ENCODE data around the gene CCR5. TPM values are rescaled to one million over a fixed set of nuclear protein-coding genes. Genes with fewer than 3 reads are reported as not detected.

Gene CCR5
- total and polyA plus RNA-seq, 9 of the 15 experiments (the other 6 are each of a cell fraction or from before 2014, with no cell fraction given), result not detected

DNA sequence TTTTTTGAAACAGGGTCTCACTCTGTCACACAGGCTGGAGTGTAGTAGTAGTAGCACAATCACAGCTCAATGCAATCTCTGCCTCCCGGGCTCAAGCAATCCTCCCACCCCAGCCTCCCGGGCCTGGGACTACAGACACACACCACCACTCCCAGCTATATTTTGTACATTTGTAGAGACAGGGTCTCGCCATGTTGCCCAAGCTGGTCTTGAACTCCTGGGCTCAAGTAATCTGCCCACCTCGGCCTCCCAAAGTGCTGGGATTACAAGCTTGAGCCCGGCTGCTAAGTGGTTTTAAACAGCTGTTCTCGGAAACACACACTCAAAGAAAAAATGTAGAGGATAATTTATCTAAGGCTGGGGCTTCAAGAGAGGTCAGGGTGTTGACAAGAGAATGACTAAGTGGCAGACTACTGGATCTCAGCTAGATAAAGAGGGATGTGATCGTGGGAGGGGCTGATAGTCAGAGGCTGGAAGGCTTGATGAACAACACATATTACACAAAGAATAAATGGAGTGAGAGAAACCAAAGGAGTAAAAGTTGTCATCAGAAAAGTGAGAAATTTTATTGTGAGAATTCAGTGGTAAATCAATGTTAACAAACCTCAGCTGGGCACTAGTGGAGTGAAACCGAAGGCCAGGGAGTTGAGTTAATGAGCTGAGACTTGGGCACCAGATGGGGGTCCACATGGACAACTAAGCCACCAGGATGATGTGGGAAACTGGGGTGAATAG lies 29.4 kb downstream of the CCR5 start (continued):
- no peak for TF ChIP-seq BCLAF1 (IDR thresholded peaks at IDR 0.05; ENCODE audit: borderline replicate concordance in 1 of 2, control insufficient read depth in 1 of 2, low read depth in 2 of 2, low read length in 1 of 2)
- 0 out of 2 replicates have a peak, but pooled peaks have one; percentile 44 for TF ChIP-seq ZNF316 (IDR thresholded peaks at IDR 0.05)
- peak; percentile 82; the same call in 1 of the 2 replicates for TF ChIP-seq CTBP1 (IDR thresholded peaks at IDR 0.05; ENCODE audit: borderline replicate concordance)
- no peak for TF ChIP-seq ZNF408 (CRISPR knock-in tag; IDR thresholded peaks at IDR 0.05; ENCODE audit: low read depth)
- TF ChIP-seq, protein P1, sequence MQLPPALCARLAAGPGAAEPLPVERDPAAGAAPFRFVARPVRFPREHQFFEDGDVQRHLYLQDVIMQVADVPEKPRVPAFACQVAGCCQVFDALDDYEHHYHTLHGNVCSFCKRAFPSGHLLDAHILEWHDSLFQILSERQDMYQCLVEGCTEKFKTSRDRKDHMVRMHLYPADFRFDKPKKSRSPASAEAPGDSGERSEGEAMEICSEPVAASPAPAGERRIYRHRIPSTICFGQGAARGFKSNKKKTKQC (CRISPR knock-in tag; IDR thresholded peaks at IDR 0.05), result no peak
- TF ChIP-seq PML (IDR thresholded peaks at IDR 0.05; ENCODE audit: low read length), result peak; percentile 74; the same call in 1 of the 2 replicates
- no peak for TF ChIP-seq ZKSCAN1 (IDR thresholded peaks at IDR 0.05; ENCODE audit: low read depth, low read length)
- TF ChIP-seq TBL1XR1 (IDR thresholded peaks at IDR 0.05; ENCODE audit: low read length in 2 of 2), result peak in 1 of 2 experiments; percentile 93; a peak in 2 of 4 replicates
- TF ChIP-seq MYBL2 (IDR thresholded peaks at IDR 0.05; ENCODE audit: low read depth), result no peak
- TF ChIP-seq MYBL2 (CRISPR knock-in tag; IDR thresholded peaks at IDR 0.05; ENCODE audit: borderline replicate concordance), result no peak
- no peak for TF ChIP-seq RFX7 (CRISPR knock-in tag; IDR thresholded peaks at IDR 0.05)
- TF ChIP-seq CEBPB (tag; IDR thresholded peaks at IDR 0.05), result no peak
- TF ChIP-seq ZFPM2 (CRISPR knock-in tag; IDR thresholded peaks at IDR 0.05), result 0 out of 2 replicates have a peak, but pooled peaks have one; percentile 12
- TF ChIP-seq, protein P2, sequence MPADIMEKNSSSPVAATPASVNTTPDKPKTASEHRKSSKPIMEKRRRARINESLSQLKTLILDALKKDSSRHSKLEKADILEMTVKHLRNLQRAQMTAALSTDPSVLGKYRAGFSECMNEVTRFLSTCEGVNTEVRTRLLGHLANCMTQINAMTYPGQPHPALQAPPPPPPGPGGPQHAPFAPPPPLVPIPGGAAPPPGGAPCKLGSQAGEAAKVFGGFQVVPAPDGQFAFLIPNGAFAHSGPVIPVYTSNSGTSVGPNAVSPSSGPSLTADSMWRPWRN (IDR thresholded peaks at IDR 0.05; ENCODE audit: low read depth), result peak; percentile 92
- TF ChIP-seq KLF10 (CRISPR knock-in tag; IDR thresholded peaks at IDR 0.05), result no peak
- 0 out of 2 replicates have a peak, but pooled peaks have one; percentile 50 for TF ChIP-seq ZNF583 (CRISPR knock-in tag; IDR thresholded peaks at IDR 0.05)
- TF ChIP-seq HCFC1 (IDR thresholded peaks at IDR 0.05; ENCODE audit: low read depth, low read length), result no peak
- peak in 1 of 2 experiments; percentile 63; a peak in 2 of 4 replicates for TF ChIP-seq ZMIZ1 (IDR thresholded peaks at IDR 0.05; ENCODE audit: low read depth in 2 of 2, low read length in 2 of 2)
- TF ChIP-seq RAD21 (CRISPR knock-in tag; conservative IDR thresholded peaks at IDR 0.05 in 1 of 2, IDR thresholded peaks at IDR 0.05 in 1 of 2), result peak in 1 of 2 experiments; percentile 28; a peak in 2 of 4 replicates
- TF ChIP-seq SLC30A9 (CRISPR knock-in tag; IDR thresholded peaks at IDR 0.05), result no peak

Data from K562 (cell line).